Left lung (tissue), 10 donors: ENCODE results near the gene ADPRHL1. TPM values are rescaled to one million over a fixed set of nuclear protein-coding genes. Genes with fewer than 3 reads are reported as not detected.

Experiments used
- ATAC-seq: fragments of 200-7000 bp; cut with Tn5 transposase; one replicate; pipeline ENCODE4 v1.9.1; 2020; ENCODE audit warnings: moderate library complexity
- DNase-seq, 4 donors: peaks; one replicate each; pipeline ENCODE4 v3.0.0-alpha.2; 2013 to 2020
- H3K27ac ChIP-seq, 2 donors: fragments of 200-600 bp; sonication (generic) in 1 of 2; one replicate each; pipeline versions ENCODE4 v1.5.0 to v1.8.0; 2020 to 2021
- H3K27me3 ChIP-seq, 2 donors: fragments of 200-600 bp; sonication (generic) in 1 of 2; one replicate each; pipeline versions ENCODE4 v1.5.0 to v1.8.0; 2020 to 2021
- H3K36me3 ChIP-seq, 2 donors: fragments of 200-600 bp; sonication (generic) in 1 of 2; one replicate each; pipeline versions ENCODE4 v1.5.0 to v1.8.0; 2020 to 2021
- H3K4me1 ChIP-seq, 2 donors: fragments of 200-600 bp; one replicate each; pipeline ENCODE4 v1.8.0; 2021
- H3K4me3 ChIP-seq, 2 donors: fragments of 200-600 bp; sonication (generic) in 1 of 2; one replicate each; pipeline versions ENCODE4 v1.5.0 to v1.8.0; 2020 to 2021; ENCODE audit warnings: mild to moderate bottlenecking in 1 of 2
- H3K9me3 ChIP-seq, 2 donors: fragments of 200-600 bp; sonication (generic) in 1 of 2; one replicate each; pipeline versions ENCODE4 v1.5.0 to v1.8.0; 2020 to 2021
- CTCF ChIP-seq, 2 donors: fragments of 200-600 bp; sonication (generic) in 1 of 2; IDR thresholded peaks; one replicate each; pipeline versions ENCODE4 v1.5.0 to v1.8.0; 2021; ENCODE audit warnings: antibody characterized with exemption in 2 of 2
- intact Hi-C, 2 donors: fragments of 100-400 bp; cut with DNase I; formaldehyde crosslinking; loops; one replicate each; pipeline versions ENCODE4 v1.11.2 to v1.14.2; 2022
- polyA plus RNA-seq, 6 donors: library from polyadenylated mRNA; unstranded; fragments of 120-200 nt; gene quantifications; one replicate each; pipeline ENCODE4 v1.2.1, GENCODE V29; 2013; ENCODE audit not compliant: insufficient read length in 6 of 6
- total RNA-seq, 2 donors: library from RNA; stranded (reverse); fragmentation: NEBNext Ultra II Directional; extraction: Animal tissue kit (Norgen Biotek cat#: 25700); gene quantifications; one replicate each; pipeline ENCODE4 v1.2.1, GENCODE V29; 2021
- donor health status: DM: no; HTN: yes; CAD: no.
- donor health status: DM: no; HTN: no; CAD: no.

The ADPRHL1 gene
- total and polyA plus RNA-seq, 8 donors = 0.66 to 2.3 (median 1.5) TPM

- no peaks in the 10 kb centered on the region for H3K9me3 ChIP-seq
- no peak overlapping the region for H3K4me3 ChIP-seq
- DNase-seq (no peak), ATAC-seq (no peak)
- no peaks in the 10 kb centered on the region for H3K27me3 ChIP-seq
- H3K27ac ChIP-seq = no peak overlapping the region
- H3K4me1 ChIP-seq = peaks cover 1 to 19% of the 10 kb centered on the region in 2 donors
- intact Hi-C loops = no loop called here
- peaks cover 4 to 86% of the 10 kb centered on the region in 2 donors for H3K36me3 ChIP-seq
- no peak for TF ChIP-seq CTCF (IDR thresholded peaks at IDR 0.05)
Measured at GRCh38 chr13:113498905-113499304, 45.6 kb upstream of the ADPRHL1 start.

GRCh38 chr13:113497217-113497616, 43.9 kb upstream of the ADPRHL1 start:
- Histone ChIP-seq H3K27ac (no peak overlapping the region), H3K4me3 (no peak overlapping the region), H3K36me3 (peaks cover 4 to 71% of the 10 kb centered on the region in 2 donors), H3K27me3 (no peaks in the 10 kb centered on the region), H3K4me1 (peaks cover 17 to 35% of the 10 kb centered on the region in 2 donors), H3K9me3 (no peaks in the 10 kb centered on the region)
- ATAC-seq = no peak
- no peak for DNase-seq
- no peak for TF ChIP-seq CTCF (IDR thresholded peaks at IDR 0.05)
- intact Hi-C loops = no loop called here

DNA sequence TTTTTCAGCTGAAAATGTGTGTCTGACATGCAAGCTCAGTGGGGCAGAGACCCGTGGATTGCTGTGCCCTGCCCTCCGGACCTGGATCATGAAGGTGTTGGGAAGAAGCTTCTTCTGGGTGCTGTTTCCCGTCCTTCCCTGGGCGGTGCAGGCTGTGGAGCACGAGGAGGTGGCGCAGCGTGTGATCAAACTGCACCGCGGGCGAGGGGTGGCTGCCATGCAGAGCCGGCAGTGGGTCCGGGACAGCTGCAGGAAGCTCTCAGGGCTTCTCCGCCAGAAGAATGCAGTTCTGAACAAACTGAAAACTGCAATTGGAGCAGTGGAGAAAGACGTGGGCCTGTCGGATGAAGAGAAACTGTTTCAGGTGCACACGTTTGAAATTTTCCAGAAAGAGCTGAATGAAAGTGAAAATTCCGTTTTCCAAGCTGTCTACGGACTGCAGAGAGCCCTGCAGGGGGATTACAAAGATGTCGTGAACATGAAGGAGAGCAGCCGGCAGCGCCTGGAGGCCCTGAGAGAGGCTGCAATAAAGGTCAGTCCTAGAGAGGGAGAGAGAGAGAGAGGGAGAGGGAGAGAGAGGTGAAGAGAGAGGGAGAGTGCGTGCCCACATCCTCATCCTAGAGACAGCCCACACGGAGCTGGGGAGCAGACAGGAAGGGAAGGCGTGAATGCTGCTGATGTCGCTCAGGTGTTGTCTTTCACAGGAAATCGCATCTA, 42.4 kb upstream of the ADPRHL1 start:
- ATAC-seq (no peak), DNase-seq (peak in 2 of 4 donors; percentile 47 to 68)
- H3K9me3 ChIP-seq = no peaks in the 10 kb centered on the region
- no peaks in the 10 kb centered on the region for H3K27me3 ChIP-seq
- H3K27ac ChIP-seq = no peak overlapping the region
- H3K36me3 ChIP-seq = peaks cover 4 to 55% of the 10 kb centered on the region in 2 donors
- H3K4me3 ChIP-seq = no peak overlapping the region
- no peak for TF ChIP-seq CTCF (IDR thresholded peaks at IDR 0.05)
- intact Hi-C loops = no loop called here
- H3K4me1 ChIP-seq = peaks cover 22 to 44% of the 10 kb centered on the region in 2 donors

- no peak for TF ChIP-seq CTCF (IDR thresholded peaks at IDR 0.05)
- H3K27ac ChIP-seq = peak overlapping the region; percentile 70 to 77
- no peaks in the 10 kb centered on the region for H3K27me3 ChIP-seq
- peaks cover 24 to 62% of the 10 kb centered on the region in 2 donors for H3K4me1 ChIP-seq
- intact Hi-C loops = no loop called here
- peaks cover 4 to 33% of the 10 kb centered on the region in 2 donors for H3K36me3 ChIP-seq
- DNase-seq (peak in 1 of 4 donors; percentile 39), ATAC-seq (peak; percentile 39)
- peak overlapping the region in 1 of 2 donors; percentile 7 for H3K4me3 ChIP-seq
- H3K9me3 ChIP-seq = no peaks in the 10 kb centered on the region
Measured at GRCh38 chr13:113493315-113493951, 40.1 kb upstream of the ADPRHL1 start.

DNA sequence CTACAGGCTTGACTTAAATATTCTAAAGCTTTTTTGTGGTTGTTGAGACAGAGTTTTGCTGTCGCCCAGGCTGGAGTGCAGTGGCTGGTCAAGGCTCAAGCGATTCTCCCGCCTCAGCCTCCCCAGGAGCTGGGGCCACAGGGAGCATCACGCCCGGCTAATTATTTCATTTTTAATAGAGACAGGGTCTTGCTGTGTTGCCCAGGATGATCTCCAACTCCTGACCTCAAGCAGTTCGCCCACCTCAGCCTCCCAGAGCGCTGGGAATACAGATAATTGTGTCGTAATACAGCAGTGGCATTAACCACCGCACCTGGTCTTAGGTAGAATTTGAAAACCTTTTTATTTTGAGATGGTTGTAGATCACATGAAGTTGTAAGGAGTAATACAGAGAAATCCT, 38.7 kb upstream of the ADPRHL1 start:
- intact Hi-C loops = no loop called here
- H3K36me3 ChIP-seq = peaks cover 4 to 24% of the 10 kb centered on the region in 2 donors
- no peak for ATAC-seq
- no peaks in the 10 kb centered on the region for H3K9me3 ChIP-seq
- no peaks in the 10 kb centered on the region for H3K27me3 ChIP-seq
- H3K4me1 ChIP-seq = peaks cover 26 to 68% of the 10 kb centered on the region in 2 donors
- peak overlapping the region; percentile 82 to 88 for H3K4me3 ChIP-seq
- DNase-seq = no peak
- H3K27ac ChIP-seq = peak overlapping the region; percentile 81 to 89
- no peak for TF ChIP-seq CTCF (IDR thresholded peaks at IDR 0.05)
